ENCODE measurements around the gene PTGER3. TPM values are rescaled to one million over a fixed set of nuclear protein-coding genes. Genes with fewer than 3 reads are reported as not detected.
A peak's percentile ranks its signal among the peaks of the same experiment; 100 is the strongest.

Gene PTGER3
- total RNA-seq, 4 donors from 2014 or later: 51.1 to 217 (median 119) TPM

- H3K27me3 ChIP-seq: no peaks in the 10 kb centered on the region
- H3K4me3 ChIP-seq: no peak overlapping the region
- peak overlapping the region in 1 of 2 donors; percentile 15 for H3K27ac ChIP-seq
- no peaks in the 10 kb centered on the region for H3K9me3 ChIP-seq
- no peaks in the 10 kb centered on the region for H3K36me3 ChIP-seq
- no peak for TF ChIP-seq CTCF (IDR thresholded peaks at IDR 0.05)
- TF ChIP-seq POLR2A (IDR thresholded peaks at IDR 0.05): no peak
- intact Hi-C loops (cut with DNase I; ENCODE audit: low total_unique reads): no loop called here
- DNase-seq: no peak
- no peaks in the 10 kb centered on the region for H3K4me1 ChIP-seq
Observed at GRCh38 chr1:70978623-70979022, 69.0 kb downstream of the PTGER3 start.

GRCh38 chr1:70977575-70977974 is 70.0 kb downstream of the PTGER3 start:
- TF ChIP-seq POLR2A (IDR thresholded peaks at IDR 0.05) (no peak), CTCF (IDR thresholded peaks at IDR 0.05) (no peak)
- no peak for DNase-seq
- Histone ChIP-seq H3K9me3 (no peaks in the 10 kb centered on the region), H3K27me3 (no peaks in the 10 kb centered on the region), H3K36me3 (no peaks in the 10 kb centered on the region), H3K4me3 (no peak overlapping the region), H3K4me1 (no peaks in the 10 kb centered on the region), H3K27ac (peak overlapping the region in 1 of 2 donors; percentile 12)
- intact Hi-C loops (cut with DNase I; ENCODE audit: low total_unique reads): no loop called here

GRCh38 chr1:70977041-70977440 is 70.6 kb downstream of the PTGER3 start:
- TF ChIP-seq POLR2A (IDR thresholded peaks at IDR 0.05) (no peak), CTCF (IDR thresholded peaks at IDR 0.05) (no peak)
- Histone ChIP-seq H3K4me3 (no peak overlapping the region), H3K27me3 (no peaks in the 10 kb centered on the region), H3K36me3 (no peaks in the 10 kb centered on the region), H3K4me1 (no peaks in the 10 kb centered on the region), H3K27ac (peak overlapping the region; percentile 12 to 24), H3K9me3 (no peaks in the 10 kb centered on the region)
- DNase-seq: no peak
- intact Hi-C loops (cut with DNase I; ENCODE audit: low total_unique reads): no loop called here

GRCh38 chr1:70973754-70974153 is 73.9 kb downstream of the PTGER3 start:
- no peak for DNase-seq
- TF ChIP-seq POLR2A (IDR thresholded peaks at IDR 0.05) (no peak), CTCF (IDR thresholded peaks at IDR 0.05) (no peak)
- no peaks in the 10 kb centered on the region for H3K36me3 ChIP-seq
- H3K27me3 ChIP-seq: no peaks in the 10 kb centered on the region
- H3K4me1 ChIP-seq: no peaks in the 10 kb centered on the region
- intact Hi-C loops (cut with DNase I; ENCODE audit: low total_unique reads): no loop called here
- H3K9me3 ChIP-seq: no peaks in the 10 kb centered on the region
- no peak overlapping the region for H3K27ac ChIP-seq
- no peak overlapping the region for H3K4me3 ChIP-seq

- no peak for DNase-seq
- intact Hi-C loops (cut with DNase I; ENCODE audit: low total_unique reads): no loop called here
- TF ChIP-seq POLR2A (IDR thresholded peaks at IDR 0.05): no peak
- TF ChIP-seq CTCF (IDR thresholded peaks at IDR 0.05): no peak
Observed at GRCh38 chr1:70970407-70970806, 77.2 kb downstream of the PTGER3 start.

More at GRCh38 chr1:70970407-70970806, 77.2 kb downstream of the PTGER3 start:
- Histone ChIP-seq H3K36me3 (no peaks in the 10 kb centered on the region), H3K4me3 (no peak overlapping the region), H3K9me3 (no peaks in the 10 kb centered on the region), H3K27ac (no peak overlapping the region), H3K4me1 (no peaks in the 10 kb centered on the region), H3K27me3 (no peaks in the 10 kb centered on the region)
